Kidney (tissue), 14 donors: Measurements from ENCODE around the gene SULT4A1. TPM values are rescaled to one million over a fixed set of nuclear protein-coding genes. Genes with fewer than 3 reads are reported as not detected.
A peak's percentile ranks its signal among the peaks of the same experiment; 100 is the strongest.

Source experiments
- DNase-seq, 5 donors: peaks; one replicate each; pipeline ENCODE4 v3.0.0-alpha.2; 2013 to 2020
- FAIRE-seq: peaks from 2 replicates; lab custom pipeline; 2012; peaks lifted over from hg19 to GRCh38; lab: Jason Lieb, UNC
- H3K27ac ChIP-seq, 2 donors: one replicate each; pipeline ENCODE4 v1.7.0; 2013; ENCODE audit warnings: low read depth in 2 of 2, low read length in 2 of 2, inconsistent platforms in 1 of 2
- H3K27me3 ChIP-seq: one replicate; pipeline ENCODE4 v1.7.1; 2013; ENCODE audit warnings: low read length, inconsistent platforms; ENCODE audit not compliant: control insufficient read depth, insufficient read depth
- H3K36me3 ChIP-seq, 3 donors: one replicate each; pipeline versions ENCODE4 v1.7.0 to v1.7.1; 2013; ENCODE audit warnings: low read length in 3 of 3, control low read depth in 1 of 3, inconsistent platforms in 1 of 3; ENCODE audit not compliant: insufficient read depth in 3 of 3, control insufficient read depth in 2 of 3
- H3K4me1 ChIP-seq, 3 donors: one replicate each; pipeline versions ENCODE4 v1.7.0 to v1.7.1; 2013; ENCODE audit warnings: low read length in 3 of 3, inconsistent platforms in 1 of 3, low read depth in 1 of 3; ENCODE audit not compliant: control insufficient read depth in 2 of 3, insufficient read depth in 2 of 3
- H3K4me3 ChIP-seq, 3 donors: one replicate each; pipeline versions ENCODE4 v1.7.0 to v1.8.1; 2013; ENCODE audit warnings: low read length in 3 of 3, control low read depth in 1 of 3, inconsistent platforms in 1 of 3
- H3K9ac ChIP-seq, 3 donors: one replicate each; pipeline versions ENCODE4 v1.7.0 to v1.7.1; 2013; ENCODE audit warnings: low read length in 3 of 3, control low read depth in 1 of 3, inconsistent platforms in 1 of 3
- H3K9me3 ChIP-seq, 3 donors: one replicate each; pipeline versions ENCODE4 v1.7.0 to v1.7.1; 2013; ENCODE audit warnings: low read length in 3 of 3, control low read depth in 1 of 3, inconsistent platforms in 1 of 3; ENCODE audit not compliant: control insufficient read depth in 2 of 3, insufficient read depth in 1 of 3
- CTCF ChIP-seq: IDR thresholded peaks from 3 replicates; pipeline ENCODE4 v1.5.1; 2012; ENCODE audit warnings: mild to moderate bottlenecking, moderate library complexity, borderline replicate concordance; ENCODE audit not compliant: insufficient read depth; ENCODE audit errors: extremely low read depth
- intact Hi-C: fragments of 100-400 bp; cut with DNase I; formaldehyde crosslinking; loops from one replicate; pipeline ENCODE4 v1.11.1; 2022
- polyA plus RNA-seq: library from polyadenylated mRNA; stranded (reverse); fragments of 350-450 nt; fragmentation: Illumina TruSeq; extraction: RNeasy Lipid Tissue Mini Kit (QIAGEN cat#74804); gene quantifications from one replicate; pipeline ENCODE4 v1.2.3, GENCODE V29; 2014; ENCODE audit warnings: low read depth, low replicate concordance; ENCODE audit not compliant: insufficient read depth
- total RNA-seq: library from RNA; stranded (reverse); fragmentation: NEBNext Ultra II Directional; extraction: Animal tissue kit (Norgen Biotek cat#: 25700); gene quantifications from one replicate; pipeline ENCODE4 v1.2.1, GENCODE V29; 2021
- donor health status: control.
- donor health status: control.
- donor health status: control.
- donor health status: control.
- donor health status: control.
- donor health status: DM: yes; HTN: yes; CAD: no.
- donor health status: Normal renal cell carcinoma (clear cell type).

The SULT4A1 gene
- total and polyA plus RNA-seq, 2 donors from 2014 or later: 0.52 to 0.57 TPM

- no peak for FAIRE-seq
- no peak for TF ChIP-seq CTCF
- DNase-seq: peak in 1 of 5 donors; percentile 39
- H3K9me3 ChIP-seq: no peaks in the 10 kb centered on the region
- no peaks in the 10 kb centered on the region for H3K36me3 ChIP-seq
- H3K27ac ChIP-seq: no peak overlapping the region
- no peak overlapping the region for H3K9ac ChIP-seq
- no peaks in the 10 kb centered on the region for H3K27me3 ChIP-seq
- no peak overlapping the region for H3K4me3 ChIP-seq
- intact Hi-C loops: no loop called here
- H3K4me1 ChIP-seq: no peaks in the 10 kb centered on the region
Observed at GRCh38 chr22:43862882-43863202, 529 bp upstream of the SULT4A1 start.

- Histone ChIP-seq H3K9me3 (no peaks in the 10 kb centered on the region), H3K36me3 (no peaks in the 10 kb centered on the region), H3K27me3 (no peaks in the 10 kb centered on the region), H3K27ac (no peak overlapping the region), H3K4me1 (no peaks in the 10 kb centered on the region), H3K9ac (no peak overlapping the region), H3K4me3 (no peak overlapping the region)
- DNase-seq (peak in 2 of 5 donors; percentile 36 to 63), FAIRE-seq (no peak)
- intact Hi-C loops: no loop called here
- TF ChIP-seq CTCF: no peak
Observed at GRCh38 chr22:43861529-43861928, 784 bp downstream of the SULT4A1 start.

DNA sequence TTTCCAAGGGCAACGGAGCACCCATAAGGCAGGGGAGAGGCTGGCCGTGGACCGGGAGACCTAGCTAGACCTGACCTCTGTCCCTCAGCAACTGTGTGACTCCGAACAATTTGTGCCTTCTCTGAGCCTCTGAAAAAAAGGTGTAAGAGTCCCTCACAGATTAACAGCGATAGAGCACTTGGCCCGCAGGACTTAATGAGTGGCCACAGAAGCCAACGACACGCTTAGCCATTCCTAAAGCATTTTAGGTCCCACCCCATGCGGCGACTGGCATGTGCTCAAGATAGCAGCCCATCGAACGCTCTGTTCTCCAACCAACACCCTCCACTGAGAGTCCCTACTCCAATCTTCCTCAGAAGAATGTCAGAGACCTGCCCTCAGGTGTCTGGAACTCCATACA lies 1.5 kb downstream of the SULT4A1 start:
- peaks cover 0 to 3% (median 0%) of the 10 kb centered on the region in 3 donors for H3K9me3 ChIP-seq
- intact Hi-C loops: no loop called here
- no peaks in the 10 kb centered on the region for H3K36me3 ChIP-seq
- FAIRE-seq: no peak
- no peak overlapping the region for H3K9ac ChIP-seq
- no peaks in the 10 kb centered on the region for H3K27me3 ChIP-seq
- H3K4me1 ChIP-seq: no peaks in the 10 kb centered on the region
- no peak overlapping the region for H3K27ac ChIP-seq
- DNase-seq: peak in 2 of 5 donors; percentile 27 to 33
- no peak overlapping the region for H3K4me3 ChIP-seq
- no peak for TF ChIP-seq CTCF

DNA sequence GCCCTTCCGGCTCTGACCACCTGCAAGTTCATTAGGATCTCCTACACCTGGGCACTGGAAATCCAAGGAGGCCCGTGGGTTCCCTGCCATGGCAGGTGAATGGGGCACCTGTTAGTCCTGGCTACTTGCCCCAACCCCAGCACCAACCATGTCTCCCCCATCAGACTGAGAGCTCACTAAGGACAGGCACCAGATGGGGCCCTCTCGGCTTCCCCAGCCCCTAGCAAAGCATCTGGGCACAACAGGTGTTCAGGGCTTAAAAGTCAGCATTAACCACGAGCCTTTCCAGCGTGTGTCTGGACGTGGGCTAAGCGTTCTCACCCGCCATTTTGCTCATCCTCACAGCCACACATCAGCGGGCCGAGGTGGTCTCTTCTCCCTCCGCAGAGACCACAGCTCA lies 2.2 kb downstream of the SULT4A1 start:
- H3K4me1 ChIP-seq: no peaks in the 10 kb centered on the region

More for the DNA sequence above, 2.2 kb downstream of the SULT4A1 start:
- FAIRE-seq (no peak), DNase-seq (peak in 2 of 5 donors; percentile 30 to 35)
- intact Hi-C loops: no loop called here
- Histone ChIP-seq H3K36me3 (no peaks in the 10 kb centered on the region), H3K9ac (no peak overlapping the region), H3K27me3 (no peaks in the 10 kb centered on the region), H3K27ac (no peak overlapping the region), H3K9me3 (peaks cover 0 to 3% (median 0%) of the 10 kb centered on the region in 3 donors), H3K4me3 (no peak overlapping the region)
- TF ChIP-seq CTCF: no peak
